Activated T-cell treated with anti-CD3 and anti-CD28 coated beads, Interleukin-2, amount 50 U/mL, for 72 hours (primary cell): ENCODE results near the gene LKAAEAR1. TPM values are rescaled to one million over a fixed set of nuclear protein-coding genes. Genes with fewer than 3 reads are reported as not detected.

Experiments
- total RNA-seq, 2 donors: library from RNA; stranded (reverse); gene quantifications; one replicate each; pipeline ENCODE4 v1.2.3, GENCODE V29; 2022

LKAAEAR1 gene
- total RNA-seq, 2 donors from 2014 or later = 0.29 TPM; not detected in 1

Other genes with a start within 250 kb of the LKAAEAR1 start
- gene ABHD16B, start 222.9 kb downstream of the LKAAEAR1 start, total RNA-seq = under 1 TPM in 1 of 2 donors, not detected in 1; 0.22 TPM
- gene TPD52L2, start 219.1 kb downstream of the LKAAEAR1 start, total RNA-seq = 10 to 100 TPM; 71.5 to 76.8 TPM
- 10 to 100 TPM; 37.6 to 40.5 TPM for gene DNAJC5, start 189.3 kb downstream of the LKAAEAR1 start, total RNA-seq
- 10 to 100 TPM; 27.9 to 33.1 TPM for gene UCKL1, start 128.0 kb downstream of the LKAAEAR1 start, total RNA-seq
- 10 to 100 TPM; 20.0 to 20.6 TPM for gene ZNF512B, start 114.5 kb downstream of the LKAAEAR1 start, total RNA-seq
- 10 to 100 TPM; 54.6 to 77.0 TPM for gene SAMD10, start 104.8 kb downstream of the LKAAEAR1 start, total RNA-seq
- 10 to 100 TPM; 77.5 to 95.7 TPM for gene PRPF6, start 103.3 kb downstream of the LKAAEAR1 start, total RNA-seq
- gene C20orf204, start 48.2 kb downstream of the LKAAEAR1 start, total RNA-seq = 10 to 100 TPM; 28.6 to 35.6 TPM
- gene SOX18, start 34.8 kb downstream of the LKAAEAR1 start, total RNA-seq = under 1 TPM; 0.46 to 0.72 TPM
- 10 to 100 TPM; 55.5 to 61.6 TPM for gene TCEA2, start 21.2 kb downstream of the LKAAEAR1 start, total RNA-seq
- gene RGS19, start 4.9 kb downstream of the LKAAEAR1 start, total RNA-seq = 10 to 100 TPM; 38.1 to 40.0 TPM
- 1 to 10 TPM; 1.3 to 1.7 TPM for gene OPRL1, start 4.3 kb downstream of the LKAAEAR1 start, total RNA-seq
- not detected for gene NPBWR2, start 23.2 kb upstream of the LKAAEAR1 start, total RNA-seq
- gene MYT1, start 80.1 kb upstream of the LKAAEAR1 start, total RNA-seq = under 1 TPM; 0.12 to 0.23 TPM
- 10 to 100 TPM; 52.8 to 67.8 TPM for gene PCMTD2, start 171.3 kb upstream of the LKAAEAR1 start, total RNA-seq